Measurements from ENCODE around the gene GALNT10. TPM values are rescaled to one million over a fixed set of nuclear protein-coding genes. Genes with fewer than 3 reads are reported as not detected.

The GALNT10 gene
- total and polyA plus RNA-seq, 2 of the 4 experiments (the other 2 are of a cell fraction) = 46.2 to 67.0 TPM

- ATAC-seq (ENCODE audit: low read depth) = no peak
- Histone ChIP-seq H3K18ac (ENCODE audit: low read depth, low read length) (no peak overlapping the region), H3K4ac (ENCODE audit: low read depth, low read length) (no peak overlapping the region)
Measured at GRCh38 chr5:154302161-154302560, 111.6 kb downstream of the GALNT10 start.

More at GRCh38 chr5:154302161-154302560, 111.6 kb downstream of the GALNT10 start:
- CTCF ChIA-PET = no interaction called here
- whole genome bisulfite sequencing, 2 experiments (ENCODE audit: extremely low coverage in 2 of 2, insufficient read length in 1 of 2) = 89% methylated on average over 3 of the region's 5 CpGs; no CpG with 5 or more reads in 1 of the 2 experiments
- Histone ChIP-seq H3K14ac (replicated peaks; ENCODE audit: low read depth, low read length) (no peak overlapping the region), H4K20me1 (ENCODE audit: insufficient read depth, low read length) (no peaks in the 10 kb centered on the region), H4K5ac (ENCODE audit: low read depth, low read length) (no peak overlapping the region), H2BK20ac (ENCODE audit: low read depth, low read length) (no peak overlapping the region), H3K79me1 (ENCODE audit: low read depth in 1 of 2, low read length in 2 of 2) (peaks cover 0 to 10% of the 10 kb centered on the region in 2 experiments; a peak in 1 of 4 replicates), H3K4me1 (ENCODE audit: control insufficient read depth, insufficient read depth, low read length) (no peaks in the 10 kb centered on the region), H3K9me1 (ENCODE audit: insufficient read depth, low read length) (peaks cover 4% of the 10 kb centered on the region; the same call in 1 of the 2 replicates), H2AK9ac (replicated peaks; ENCODE audit: low read depth, low read length, poor library complexity) (peak overlapping the region; percentile 3), H2BK15ac (ENCODE audit: low read depth, low read length) (no peak overlapping the region), H3K56ac (ENCODE audit: extremely low read depth, insufficient read depth, low read length) (no peak overlapping the region), H4K8ac (ENCODE audit: low read depth in 2 of 2, low read length in 2 of 2) (no peak overlapping the region), H3K36me3 (ENCODE audit: control insufficient read depth, insufficient read depth, low read length) (peaks cover 5% of the 10 kb centered on the region), H2AFZ (replicated peaks; ENCODE audit: low read length, poor library complexity) (no peak overlapping the region), H2AK5ac (ENCODE audit: low read depth, low read length) (no peak overlapping the region), H3K27me3 (ENCODE audit: control insufficient read depth, insufficient read depth, low read length) (no peaks in the 10 kb centered on the region), H2BK120ac (ENCODE audit: low read depth, low read length) (no peak overlapping the region), H3K9me3 (ENCODE audit: control insufficient read depth, insufficient read depth, low read length) (0 out of 2 replicates have a peak, but pooled peaks cover 3% of the 10 kb centered on the region), H3K9ac (ENCODE audit: low read depth, low read length) (no peak overlapping the region), H4K91ac (ENCODE audit: insufficient read depth, low read depth, low read length) (no peak overlapping the region), H2BK5ac (ENCODE audit: low read depth, low read length, poor library complexity, severe bottlenecking) (no peak overlapping the region), H3K4me3 (ENCODE audit: insufficient read depth, low read depth, low read length) (no peak overlapping the region), H3K23ac (ENCODE audit: low read depth, low read length) (no peak overlapping the region), H3K27ac (ENCODE audit: insufficient read depth, low read length) (no peak overlapping the region), H3K4me2 (ENCODE audit: low read depth, low read length) (no peak overlapping the region)
- in situ Hi-C loops (cut with MboI; ENCODE audit: low sequenced_read_pairs) = no loop called here
- intact Hi-C loops (cut with micrococcal nuclease) = no loop called here
- no peak for DNase-seq
- dilution Hi-C loops (cut with HindIII; ENCODE audit: low sequenced_read_pairs, unreplicated experiment) = no loop called here
- POLR2A ChIA-PET (ENCODE audit: unreplicated experiment) = no interaction called here
- no TSS peak for BruUV-seq (replicated peaks)
- no peak for TF ChIP-seq RCOR1 (IDR thresholded peaks at IDR 0.05; ENCODE audit: insufficient replicate concordance, low read length)
- no peak for TF ChIP-seq MXI1 (IDR thresholded peaks at IDR 0.05; ENCODE audit: borderline replicate concordance, low read depth, low read length)

Data from IMR-90 (cell line).